ENCODE measurements around the gene PRXL2B.
A peak's percentile ranks its signal among the peaks of the same experiment; 100 is the strongest.

Gene PRXL2B

DNA sequence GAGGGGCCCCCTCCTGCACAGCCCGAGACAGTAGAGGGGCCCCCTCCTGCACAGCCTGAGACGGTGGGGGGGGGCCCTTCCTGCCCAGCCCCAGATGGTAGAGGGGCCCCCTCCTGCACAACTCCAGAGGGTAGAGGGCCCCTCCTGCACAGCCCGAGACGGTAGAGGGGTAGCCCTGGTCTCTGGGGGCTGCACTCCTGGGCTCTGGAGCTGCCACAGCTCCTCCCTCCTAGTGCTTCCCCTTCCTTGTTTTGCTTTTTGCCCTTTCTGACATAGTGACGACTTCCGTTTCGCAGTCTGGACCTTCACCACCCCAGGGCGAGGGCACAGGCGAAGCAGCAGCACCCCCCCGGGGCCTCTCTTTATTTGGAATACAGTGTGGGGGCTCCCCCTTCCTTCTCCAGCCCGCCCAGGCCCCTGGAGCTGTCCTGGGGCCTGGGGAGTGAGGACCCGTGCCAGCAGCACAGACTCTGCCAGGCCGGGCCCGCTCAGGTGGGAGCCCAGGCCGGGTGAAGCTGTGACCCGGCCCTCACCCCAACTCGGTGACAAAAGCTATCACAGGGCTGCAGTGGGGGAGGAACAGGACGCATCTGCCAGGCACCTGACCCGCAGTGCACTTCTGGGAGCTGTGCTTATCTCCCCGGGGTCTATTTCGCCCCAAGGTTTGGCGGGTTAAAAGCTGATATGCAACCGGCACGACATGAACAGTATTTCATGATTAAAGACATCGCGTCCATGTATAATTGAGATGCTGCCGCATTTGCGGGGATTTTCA is 1.1 kb upstream of the PRXL2B start:
- DNase-seq (ENCODE audit: low read depth) = peak; percentile 6

DNA sequence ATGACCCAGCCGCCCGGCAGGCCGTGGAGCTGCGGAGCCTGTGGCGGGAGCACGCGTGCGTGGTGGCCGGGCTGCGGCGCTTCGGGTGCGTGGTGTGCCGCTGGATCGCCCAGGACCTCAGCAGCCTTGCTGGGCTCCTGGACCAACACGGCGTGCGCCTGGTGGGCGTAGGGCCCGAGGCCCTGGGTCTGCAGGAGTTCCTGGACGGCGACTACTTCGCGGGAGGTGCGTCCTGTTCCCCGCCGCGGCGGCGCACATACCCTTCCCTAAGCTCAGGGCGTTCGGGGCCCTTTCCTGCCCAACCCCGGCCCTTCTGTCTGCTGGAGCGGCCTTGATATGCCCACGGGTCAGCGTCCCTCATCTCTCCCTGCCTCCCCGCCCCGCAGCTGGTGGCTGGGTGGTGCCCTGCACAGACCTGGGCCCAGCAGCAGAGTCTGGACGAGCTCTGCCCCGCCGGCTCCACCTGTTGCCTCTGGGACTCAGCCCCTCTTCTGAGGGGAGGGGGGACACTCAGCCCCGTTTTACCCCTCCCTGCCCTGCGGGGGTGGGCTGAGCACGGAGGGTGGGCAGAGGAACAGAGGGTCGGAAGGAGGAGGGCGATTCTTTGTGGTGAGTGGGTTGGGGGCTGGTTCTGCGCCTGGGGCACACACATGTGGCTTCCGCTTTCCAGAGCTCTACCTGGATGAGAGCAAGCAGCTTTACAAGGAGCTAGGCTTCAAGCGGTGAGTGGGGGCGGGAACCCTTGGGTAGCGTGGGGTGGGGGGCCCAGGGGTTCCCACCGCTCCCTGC is 688 bp downstream of the PRXL2B start:
- DNase-seq (ENCODE audit: low read depth) = peak; percentile 1

DNA sequence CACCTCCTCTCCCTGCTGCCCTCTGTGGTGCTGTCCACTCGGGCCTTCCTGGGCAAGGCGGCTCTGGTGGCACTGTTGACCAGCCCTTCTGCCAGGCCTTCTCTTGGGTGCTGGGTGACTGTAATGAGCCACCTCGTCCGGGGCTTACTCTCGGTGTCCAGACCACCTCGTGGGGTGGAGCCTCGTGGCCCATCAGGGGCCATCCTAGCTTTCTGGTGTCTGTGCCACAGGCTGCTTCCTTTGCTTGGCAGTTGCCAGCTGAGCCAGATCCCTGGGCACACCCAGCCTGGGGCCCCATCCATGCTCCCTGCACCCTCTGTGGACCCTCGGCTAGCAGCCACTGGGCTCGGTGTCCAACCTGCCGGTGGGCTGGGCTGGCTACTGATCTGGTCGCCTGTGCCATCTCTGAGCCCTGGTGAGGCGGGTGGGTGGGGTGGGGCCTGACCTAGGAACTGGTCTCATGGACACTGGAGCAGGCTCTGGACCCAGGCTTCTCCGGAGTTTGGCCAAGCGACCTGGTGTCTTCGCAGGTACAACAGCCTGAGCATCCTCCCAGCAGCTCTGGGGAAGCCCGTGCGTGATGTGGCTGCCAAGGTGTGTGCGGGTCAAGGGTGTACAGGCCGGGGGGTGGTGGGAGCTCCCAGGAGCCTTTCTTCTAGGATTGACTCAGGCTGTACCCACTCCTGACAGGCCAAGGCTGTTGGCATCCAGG is 1.4 kb downstream of the PRXL2B start:
- DNase-seq (ENCODE audit: low read depth) = no peak

DNA sequence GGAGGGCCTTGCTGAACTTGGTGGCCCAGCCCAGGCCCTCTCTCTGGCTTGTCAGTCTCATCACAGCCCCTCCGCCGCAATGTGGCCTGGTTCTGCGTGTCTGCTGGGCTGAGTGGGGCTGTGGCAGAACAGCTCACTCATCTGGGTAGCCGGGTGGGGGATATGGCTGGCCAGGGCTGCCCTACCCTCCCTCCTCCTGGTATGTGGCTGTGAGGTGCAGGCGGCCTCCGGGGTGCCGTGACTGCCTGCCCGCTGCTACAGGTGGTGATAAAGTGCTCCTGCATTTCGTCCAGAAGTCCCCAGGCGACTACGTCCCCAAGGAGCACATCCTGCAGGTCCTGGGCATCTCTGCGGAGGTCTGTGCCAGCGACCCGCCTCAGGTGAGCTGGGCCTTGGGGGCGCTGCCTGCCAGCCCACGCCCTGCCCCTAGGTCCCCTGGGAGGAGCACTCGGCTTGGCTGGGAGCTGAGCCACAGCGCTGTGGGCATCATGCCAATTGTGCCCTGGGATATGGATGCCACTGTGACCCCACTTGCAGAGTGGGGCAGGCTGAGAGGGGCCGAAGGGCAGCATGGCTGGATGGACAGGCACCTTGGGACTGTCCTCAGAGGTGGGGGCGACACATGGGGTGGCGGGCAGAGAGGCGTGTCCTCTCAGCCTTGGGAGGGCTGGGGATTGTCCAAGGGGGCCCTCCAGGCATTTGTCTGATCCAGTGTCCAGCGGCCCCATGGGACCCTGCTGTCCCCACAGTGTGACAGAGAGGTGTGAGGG is 2.3 kb downstream of the PRXL2B start:
- no peak for DNase-seq (ENCODE audit: low read depth)

DNA sequence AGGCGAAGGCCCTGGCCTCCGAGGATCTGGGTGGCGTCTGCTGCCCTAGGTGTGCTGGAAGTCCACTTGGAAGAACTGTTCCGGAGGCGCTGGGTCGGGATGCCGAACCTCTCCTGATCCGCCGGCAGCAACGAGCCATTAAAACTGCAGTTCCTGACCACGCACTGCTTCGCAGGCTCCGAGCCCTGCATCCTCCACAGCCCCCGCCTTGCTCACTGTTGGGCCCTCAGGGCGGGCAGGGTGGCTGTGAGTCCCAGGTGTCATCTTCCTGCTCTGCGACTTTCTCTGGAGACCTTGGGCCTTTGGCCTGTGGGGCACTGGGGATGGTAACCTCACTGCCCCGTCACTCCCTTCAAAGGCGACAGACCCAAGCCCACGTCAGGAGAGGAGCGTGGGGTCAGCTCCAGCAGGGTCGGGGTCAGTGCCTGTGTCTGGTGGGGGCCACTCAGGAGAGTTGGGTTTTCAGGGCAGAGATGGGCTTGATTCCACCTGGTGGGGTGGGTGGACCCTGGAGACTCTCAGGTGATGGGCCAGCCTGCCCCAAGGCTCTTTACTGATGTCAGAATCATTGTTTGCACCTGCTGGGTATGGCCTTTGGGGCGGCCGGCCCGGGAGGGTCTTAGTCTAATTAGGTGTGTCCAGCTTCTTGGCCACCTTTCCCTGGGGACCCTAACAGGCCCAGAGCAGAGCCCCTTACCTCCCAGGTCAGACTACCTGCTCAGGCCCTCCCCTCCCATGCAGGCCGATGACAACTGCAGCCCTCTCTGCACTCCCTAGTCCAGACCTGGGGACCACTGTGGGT is 3.1 kb downstream of the PRXL2B start:
- DNase-seq (ENCODE audit: low read depth) = no peak

DNA sequence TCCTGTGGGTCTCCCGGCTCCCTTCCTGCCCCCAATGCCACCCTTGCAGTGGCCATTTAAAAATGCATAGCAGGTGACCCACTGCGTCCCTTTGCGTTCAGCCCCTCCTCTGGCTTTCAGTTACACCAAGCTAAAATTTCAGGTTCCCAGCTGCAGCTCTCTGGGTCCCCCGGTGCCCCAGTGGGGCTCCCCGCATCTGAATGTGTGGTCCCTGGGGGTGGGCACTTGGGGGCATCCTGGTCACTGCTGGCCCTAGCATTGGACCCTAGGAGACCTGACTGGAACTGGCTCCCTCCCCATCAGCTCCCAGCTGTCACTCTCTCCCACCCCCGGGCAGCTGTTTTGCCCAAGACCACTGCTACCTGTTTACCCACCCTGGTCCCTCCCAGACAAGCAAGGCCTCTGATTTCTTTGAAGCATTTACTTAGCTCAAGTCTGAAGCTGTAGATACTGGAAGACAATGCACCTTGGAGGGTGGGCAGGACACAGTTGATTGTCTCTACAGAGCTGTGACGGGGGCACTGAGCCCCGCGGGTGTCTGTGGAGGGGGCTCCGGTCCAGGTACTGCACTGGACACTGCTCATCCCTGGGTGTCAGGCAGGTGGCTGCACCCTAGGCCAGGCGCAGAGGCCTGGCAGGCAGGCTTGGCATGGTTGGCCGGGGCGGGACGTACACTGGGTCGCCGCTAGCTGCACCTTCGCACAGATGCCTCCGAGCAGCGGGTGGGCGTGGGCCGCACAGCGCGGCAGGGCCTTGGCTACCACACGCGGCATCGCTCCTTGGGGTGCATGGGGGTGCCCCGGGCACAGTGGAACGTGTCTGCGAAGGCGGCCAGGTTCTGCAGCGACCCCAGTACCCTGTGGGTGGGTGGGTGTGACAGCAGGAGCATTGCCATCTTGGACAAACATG is 3.9 kb downstream of the PRXL2B start:
- no peak for DNase-seq (ENCODE audit: low read depth)

DNA sequence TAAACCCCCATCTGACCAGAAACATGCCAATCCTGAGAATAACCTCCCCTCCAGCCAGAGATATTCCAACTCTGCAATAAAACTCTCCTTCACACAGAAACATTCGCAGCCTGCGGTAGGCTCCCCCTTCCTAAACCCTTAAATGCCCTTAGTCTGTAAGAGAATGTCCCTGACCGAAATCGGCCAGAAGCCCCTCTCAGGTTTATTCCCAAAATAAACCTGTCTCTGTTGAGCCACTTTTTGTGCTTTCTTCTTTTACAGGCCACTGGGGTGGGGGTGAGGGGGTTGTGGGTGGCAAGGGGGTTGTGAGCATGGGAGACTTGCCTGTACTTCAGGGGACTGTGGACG is 4.6 kb downstream of the PRXL2B start:
- DNase-seq (ENCODE audit: low read depth) = no peak

DNA sequence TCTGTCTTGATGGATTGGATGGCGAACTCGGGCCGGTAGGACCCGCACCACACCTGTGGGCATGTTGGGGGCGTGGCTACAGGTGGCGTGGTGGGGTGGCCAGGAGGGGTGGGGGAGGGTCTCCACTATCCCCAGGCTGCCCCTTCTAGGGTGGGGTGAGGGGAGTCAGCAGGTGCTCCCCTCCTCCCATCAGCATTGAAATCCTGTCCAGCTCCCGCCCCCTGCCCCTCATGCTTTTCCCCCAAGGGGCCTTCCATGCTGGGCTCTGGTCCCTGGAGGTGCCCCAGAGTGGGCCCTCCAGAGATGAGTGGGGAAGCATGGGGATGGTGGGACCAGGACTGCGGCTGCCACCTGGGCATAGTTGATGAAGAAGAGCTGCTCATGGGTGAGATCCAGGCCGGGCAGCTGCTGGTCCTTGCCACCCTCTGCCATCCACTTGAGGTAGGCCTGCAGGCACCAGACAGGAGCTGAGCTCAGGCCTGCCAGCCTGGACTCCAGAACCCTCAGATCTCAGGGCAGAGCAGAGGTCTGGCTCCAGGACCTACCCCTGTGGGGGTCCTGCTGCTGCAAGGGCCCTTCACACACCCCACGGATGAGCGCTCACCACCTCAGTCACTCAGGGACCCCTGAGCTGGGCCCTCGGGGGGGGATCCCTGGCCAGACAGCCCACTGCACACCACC is 5.1 kb downstream of the PRXL2B start:
- no peak for DNase-seq (ENCODE audit: low read depth)

DNA sequence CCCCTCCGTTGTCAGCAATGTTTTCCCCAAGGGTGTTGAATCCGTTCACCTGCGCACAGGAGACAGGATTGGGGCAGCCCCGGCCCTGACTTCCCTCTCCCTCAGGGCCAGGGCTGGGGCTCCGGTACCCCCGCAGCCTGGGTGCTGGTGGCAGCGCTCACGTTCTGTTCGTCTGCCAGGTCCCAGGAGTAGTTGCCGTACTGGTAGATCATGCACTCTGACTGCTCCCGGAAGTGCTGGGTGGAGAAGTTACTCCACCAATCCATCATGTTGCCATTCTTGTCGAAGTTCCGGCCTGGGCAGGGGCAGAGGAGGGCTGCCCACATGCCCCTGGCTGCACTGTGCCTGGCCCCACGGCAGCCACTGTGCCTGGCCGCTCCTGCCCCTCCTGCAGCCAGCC is 6.1 kb downstream of the PRXL2B start:
- DNase-seq (ENCODE audit: low read depth) = no peak

DNA sequence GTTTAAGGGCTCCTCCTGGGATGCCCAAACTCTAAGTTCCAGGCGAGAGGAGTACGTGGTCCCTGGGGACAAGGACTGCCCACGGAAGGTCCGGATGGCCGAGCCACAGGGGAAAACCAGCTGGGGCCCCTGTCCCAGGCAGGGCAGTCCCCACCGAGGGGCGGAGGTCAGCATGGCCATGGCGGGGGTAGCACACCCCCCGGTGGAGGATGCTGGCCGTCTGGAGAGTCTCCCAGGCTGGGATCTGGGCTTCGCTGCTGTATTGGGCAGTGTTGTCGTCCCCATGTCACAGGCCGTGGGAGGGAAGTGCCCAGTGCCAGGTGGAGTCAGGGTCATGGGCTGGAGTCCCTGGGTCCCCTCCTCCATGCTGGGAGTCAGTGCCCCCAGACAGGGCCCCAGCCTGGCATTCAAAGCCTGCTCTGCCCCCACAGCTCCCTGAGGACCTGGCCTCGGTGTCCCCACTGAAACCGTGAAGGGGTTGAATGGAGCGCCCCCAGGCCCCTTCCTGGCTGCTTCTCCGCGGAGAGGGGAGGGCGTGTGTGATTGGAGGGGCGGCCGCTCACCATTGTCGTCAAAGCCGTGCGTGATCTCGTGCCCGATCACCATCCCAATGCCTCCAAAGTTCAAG is 6.8 kb downstream of the PRXL2B start:
- DNase-seq (ENCODE audit: low read depth) = no peak

DNA sequence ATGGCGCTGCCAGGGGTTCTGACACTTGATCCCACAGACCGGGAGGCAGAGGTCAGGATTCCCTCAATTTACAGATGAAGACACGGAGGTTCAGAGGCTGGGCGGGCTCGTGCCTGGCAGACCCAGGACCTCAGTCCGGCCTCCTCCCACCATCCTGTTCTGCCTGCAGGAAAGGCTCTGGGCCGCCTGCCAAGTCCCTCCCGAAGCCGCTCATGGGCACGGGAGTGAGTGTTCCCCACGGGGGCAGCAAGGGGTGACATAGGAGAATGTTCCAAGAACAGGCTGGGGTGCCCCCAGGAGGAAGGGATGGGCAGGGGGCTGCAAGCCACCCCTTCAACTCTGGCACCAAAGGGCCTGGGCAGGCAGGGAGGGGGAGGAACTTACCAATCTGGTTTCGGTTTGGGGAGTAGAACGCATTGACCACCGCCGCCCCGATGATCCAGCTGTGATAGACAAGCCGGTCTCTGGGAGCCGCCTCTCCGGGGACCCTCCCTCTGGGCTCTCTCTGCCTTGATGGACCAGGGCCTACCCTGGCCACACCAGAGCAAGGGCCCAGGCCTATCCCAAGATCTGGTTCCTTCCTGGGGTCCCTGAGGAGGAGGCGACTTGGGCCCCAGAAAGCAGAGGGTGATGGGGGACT is 7.5 kb downstream of the PRXL2B start:
- peak; percentile 1 for DNase-seq (ENCODE audit: low read depth)

DNA sequence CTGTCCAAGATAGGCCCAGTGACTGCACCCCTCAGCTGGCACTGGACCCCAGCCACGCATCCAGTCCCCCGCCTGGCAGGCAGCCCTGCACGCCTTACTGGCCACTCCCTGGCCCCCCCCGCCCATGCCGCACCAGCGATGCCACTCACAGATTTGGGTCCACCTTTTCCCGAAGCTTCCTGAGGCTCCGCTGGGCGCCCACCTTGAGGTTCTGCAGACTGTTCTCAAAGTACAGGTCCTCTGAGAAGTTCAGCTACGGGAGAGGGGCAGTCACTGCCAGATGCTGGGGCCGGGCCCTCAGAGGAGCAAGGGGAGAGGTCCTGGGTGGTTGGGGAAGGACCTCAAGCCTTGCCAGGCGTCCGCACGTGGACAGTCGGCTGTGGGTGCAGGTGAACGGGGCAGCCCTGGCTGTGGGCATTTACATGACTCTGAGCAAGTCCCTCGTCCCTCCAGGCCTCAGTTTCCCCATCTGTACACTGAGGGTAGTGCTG is 8.1 kb downstream of the PRXL2B start:
- no peak for DNase-seq (ENCODE audit: low read depth)

DNA sequence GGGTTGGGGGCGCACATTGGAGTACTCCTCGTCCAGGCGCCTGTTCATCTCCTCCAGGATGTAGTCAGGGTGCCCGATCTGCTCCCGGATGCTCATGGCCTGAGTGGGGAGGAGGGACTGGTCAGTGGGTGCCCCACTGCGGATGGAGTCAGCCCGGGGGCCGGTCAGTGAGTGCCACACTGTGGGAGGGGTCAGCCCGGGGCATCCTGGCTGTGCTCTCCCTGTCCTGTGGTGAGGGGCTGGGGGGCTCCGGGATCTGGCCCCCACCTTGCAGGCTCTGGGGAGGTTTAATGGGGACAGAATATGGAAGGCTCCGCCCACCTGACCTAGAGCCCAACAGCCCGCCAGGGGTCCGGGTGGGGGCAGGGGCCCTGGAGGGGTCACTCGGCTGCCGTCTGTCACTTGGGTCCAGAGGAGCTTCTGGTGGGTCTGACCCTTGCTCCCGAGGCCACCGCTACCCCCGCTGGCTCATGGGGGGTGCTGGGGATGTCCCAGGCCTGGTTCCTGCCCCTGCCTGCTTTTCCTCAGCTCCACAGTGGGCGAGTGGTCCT is 8.8 kb downstream of the PRXL2B start:
- DNase-seq (ENCODE audit: low read depth) = no peak

DNA sequence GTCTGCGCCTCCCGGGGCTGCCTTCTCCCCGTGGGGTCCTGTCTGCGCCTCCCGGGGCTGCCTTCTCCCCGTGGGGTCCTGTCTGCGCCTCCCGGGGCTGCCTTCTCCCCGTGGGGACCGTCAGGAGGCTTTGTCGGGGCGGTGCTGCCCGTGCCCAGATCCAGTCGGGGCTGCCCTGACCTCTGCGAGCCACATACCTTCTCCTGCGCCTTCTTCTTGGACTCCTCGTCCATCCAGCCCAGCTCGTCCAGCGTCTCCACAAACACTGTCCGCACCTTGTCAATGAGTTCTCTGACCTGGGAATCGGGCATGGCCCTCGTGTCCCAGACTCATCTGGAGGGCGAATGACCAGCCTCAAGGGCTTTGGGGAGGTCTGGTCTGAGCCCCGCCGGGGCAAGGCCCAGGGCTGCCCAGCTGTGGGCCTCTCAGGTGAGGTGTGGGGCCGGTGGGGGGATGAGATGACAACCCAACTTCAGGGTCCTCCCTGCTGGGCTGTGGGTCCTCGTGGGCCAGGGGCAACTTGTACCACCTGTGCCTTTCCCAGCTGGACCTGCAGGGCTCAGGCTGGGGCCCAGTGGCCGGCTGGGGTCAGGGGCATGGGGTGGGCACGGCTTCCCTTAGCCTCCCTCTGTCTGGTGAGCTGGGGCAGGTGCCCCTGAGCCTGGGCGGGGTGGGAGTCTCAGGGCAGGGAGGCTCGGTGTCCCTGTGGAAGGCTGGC is 9.4 kb downstream of the PRXL2B start:
- DNase-seq (ENCODE audit: low read depth) = no peak

DNA sequence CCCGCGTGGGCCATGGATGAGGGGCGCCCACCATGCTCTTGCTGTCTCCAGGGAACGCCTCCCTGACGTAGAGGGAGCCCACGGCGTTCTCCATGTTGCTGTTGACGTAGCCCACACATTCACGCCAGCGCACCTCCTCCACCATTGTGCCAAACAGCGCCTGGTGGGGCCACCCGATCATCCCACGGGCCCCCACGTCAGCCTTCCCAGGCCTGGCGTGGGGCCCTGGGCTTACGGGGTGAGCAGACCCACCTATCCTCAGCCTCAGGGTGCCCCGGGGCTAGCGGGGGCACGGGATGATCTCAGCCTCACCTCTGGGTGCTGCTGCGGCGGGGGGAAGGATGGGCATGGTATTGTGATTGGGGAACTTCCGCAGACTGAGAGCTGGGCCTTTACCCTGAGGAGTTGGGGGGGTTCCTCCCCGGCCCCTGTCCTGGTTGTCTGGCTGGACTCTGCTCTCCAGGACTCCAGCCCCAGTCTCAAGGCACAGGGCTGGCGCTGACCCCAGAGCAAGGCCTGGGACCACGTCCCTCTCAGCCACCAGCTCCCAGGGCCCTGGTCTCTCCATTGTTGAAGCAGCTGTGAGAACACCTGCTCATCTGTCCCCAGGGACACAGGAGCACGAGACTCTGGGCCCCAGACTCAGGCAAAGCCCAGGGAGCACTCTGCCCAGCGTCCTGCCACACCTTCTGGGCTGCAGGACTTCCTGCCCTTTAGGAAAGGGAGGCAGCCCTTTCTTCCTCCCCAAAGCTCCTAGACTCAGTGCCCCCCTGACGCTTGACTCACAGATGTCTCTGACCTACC is 10.2 kb downstream of the PRXL2B start:
- no peak for DNase-seq (ENCODE audit: low read depth)

DNA sequence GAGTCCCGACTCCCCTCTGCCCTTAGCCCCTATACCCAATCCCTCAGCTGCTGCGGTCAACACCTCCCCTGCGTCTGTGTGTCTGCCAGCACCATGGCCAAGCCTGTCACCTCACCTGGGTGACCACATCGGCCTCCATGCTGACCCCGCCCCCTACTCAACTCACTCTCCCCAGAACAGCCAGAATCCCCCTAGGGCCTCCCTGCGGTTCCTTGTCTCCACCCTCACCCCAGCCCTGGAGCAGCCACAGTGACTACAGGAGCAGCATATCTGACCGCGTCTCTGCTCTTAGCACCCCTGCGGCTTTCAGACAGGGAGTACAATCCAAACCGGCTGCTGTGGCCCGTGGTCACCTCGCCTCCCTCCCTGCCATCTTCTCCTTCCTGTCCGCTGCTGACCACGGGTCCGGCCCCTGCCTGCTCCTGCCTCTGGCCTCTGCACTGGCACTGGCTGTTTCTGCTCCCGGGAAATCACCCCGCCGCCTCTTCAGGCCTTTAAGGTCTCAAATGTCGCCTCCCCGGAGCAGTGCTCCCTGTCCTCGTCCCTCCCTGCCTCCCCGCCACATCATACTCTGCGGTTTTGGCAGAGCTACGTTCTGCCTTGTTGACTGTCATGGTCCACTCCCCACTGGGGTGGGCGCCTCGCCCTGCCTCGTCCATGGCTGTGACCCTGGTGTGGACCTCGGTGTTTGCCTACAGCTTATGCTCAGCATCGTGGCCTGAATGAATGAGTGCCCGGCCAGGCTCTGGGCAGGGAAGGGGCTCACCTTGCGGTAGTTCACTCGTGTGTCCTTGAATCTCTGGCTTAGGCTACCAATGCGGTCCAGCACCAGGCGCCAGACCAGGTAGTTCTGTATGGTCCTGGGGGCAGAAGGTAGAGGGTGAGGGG is 11.1 kb downstream of the PRXL2B start:
- DNase-seq (ENCODE audit: low read depth) = no peak
